SKM-1 (cell line): ENCODE results near the gene LENG8.
"Not testable (repeated sequence)": the region's sequence is repeated elsewhere in the genome, so short reads cannot be mapped to it uniquely, and the experiment has no call there.

ENCODE experiments used
- DNase-seq: peaks from one replicate; lab custom pipeline; 2025; ENCODE audit not compliant: unreplicated experiment; lab: John Stamatoyannopoulos, UW

The LENG8 gene

GRCh38 chr19:54439174-54439851, 9.7 kb upstream of the LENG8 start:
- no peak for DNase-seq

- DNase-seq, result no peak
Measured at GRCh38 chr19:54440641-54441040, 8.4 kb upstream of the LENG8 start.

GRCh38 chr19:54444737-54445136, 4.3 kb upstream of the LENG8 start:
- DNase-seq, result no peak

- not testable (repeated sequence) for DNase-seq
Measured at GRCh38 chr19:54446349-54446748, 2.6 kb upstream of the LENG8 start.

- DNase-seq, result no peak
Measured at GRCh38 chr19:54448040-54448773, 792 bp upstream of the LENG8 start.

GRCh38 chr19:54449701-54450069, 686 bp downstream of the LENG8 start:
- DNase-seq, result no peak

- DNase-seq, result no peak
Measured at GRCh38 chr19:54451331-54451871, 2.4 kb downstream of the LENG8 start.

- DNase-seq, result no peak
Measured at GRCh38 chr19:54451997-54452396, 3.0 kb downstream of the LENG8 start.

- DNase-seq, result no peak
Measured at GRCh38 chr19:54452626-54453025, 3.6 kb downstream of the LENG8 start.

GRCh38 chr19:54453921-54454780, 5.2 kb downstream of the LENG8 start:
- DNase-seq, result no peak

GRCh38 chr19:54454781-54455675, 6.0 kb downstream of the LENG8 start:
- no peak for DNase-seq

GRCh38 chr19:54455786-54456422, 6.9 kb downstream of the LENG8 start:
- DNase-seq, result no peak

GRCh38 chr19:54456423-54457373, 7.7 kb downstream of the LENG8 start:
- no peak for DNase-seq

GRCh38 chr19:54457773-54458647, 9.0 kb downstream of the LENG8 start:
- DNase-seq, result no peak

- no peak for DNase-seq
Measured at GRCh38 chr19:54458648-54459281, 9.8 kb downstream of the LENG8 start.

GRCh38 chr19:54459282-54460229, 10.6 kb downstream of the LENG8 start:
- DNase-seq, result no peak
